ENCODE results near the gene CBX7. TPM values are rescaled to one million over a fixed set of nuclear protein-coding genes. Genes with fewer than 3 reads are reported as not detected.
"Not testable (repeated sequence)": the region's sequence is repeated elsewhere in the genome, so short reads cannot be mapped to it uniquely, and the experiment has no call there.

The CBX7 gene
- total RNA-seq, 1 donor from 2014 or later = 8.3 TPM

DNA sequence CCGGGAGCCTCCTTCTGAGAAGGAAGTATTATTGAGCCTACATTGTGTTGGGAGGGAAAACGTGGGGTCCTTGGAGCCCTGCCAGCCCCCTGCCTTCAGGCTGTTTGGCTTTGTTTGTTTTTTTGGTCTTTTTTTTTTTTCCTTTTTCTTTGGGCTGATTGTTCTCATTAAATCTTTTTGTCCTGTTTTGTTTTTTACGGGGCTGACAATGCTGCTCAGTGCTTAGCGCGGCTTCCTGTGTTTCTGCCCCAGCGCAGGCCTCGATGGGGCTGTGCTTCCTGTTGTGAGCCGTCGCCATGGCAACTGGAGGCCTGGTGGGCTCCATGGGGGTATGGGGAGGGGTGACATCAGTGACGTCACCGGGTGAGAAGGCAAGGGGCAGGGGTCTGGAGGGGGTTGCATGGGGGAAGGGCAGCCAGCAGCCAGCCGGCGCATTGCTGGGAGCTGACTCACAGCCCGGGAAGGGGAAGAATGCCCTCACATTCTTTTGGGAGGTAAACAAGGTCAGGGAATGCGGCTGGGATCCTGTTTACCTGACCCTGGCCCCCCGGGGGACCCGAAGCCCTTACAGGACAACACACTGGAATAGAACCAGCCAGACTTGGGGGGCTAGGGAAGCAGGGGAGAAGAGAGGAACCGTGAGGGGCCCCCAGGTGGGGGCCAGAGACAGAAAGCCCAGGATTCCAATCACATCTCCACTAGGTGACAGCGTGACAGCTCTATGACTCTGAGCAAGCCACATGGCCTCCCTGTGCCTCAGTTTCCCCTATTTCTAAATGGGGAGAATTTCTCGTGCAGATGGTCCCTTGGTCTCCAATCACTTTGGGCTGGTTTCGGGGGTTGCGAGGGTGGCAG lies 22.2 kb upstream of the CBX7 start:
- DNase-seq = peak; percentile 87

DNA sequence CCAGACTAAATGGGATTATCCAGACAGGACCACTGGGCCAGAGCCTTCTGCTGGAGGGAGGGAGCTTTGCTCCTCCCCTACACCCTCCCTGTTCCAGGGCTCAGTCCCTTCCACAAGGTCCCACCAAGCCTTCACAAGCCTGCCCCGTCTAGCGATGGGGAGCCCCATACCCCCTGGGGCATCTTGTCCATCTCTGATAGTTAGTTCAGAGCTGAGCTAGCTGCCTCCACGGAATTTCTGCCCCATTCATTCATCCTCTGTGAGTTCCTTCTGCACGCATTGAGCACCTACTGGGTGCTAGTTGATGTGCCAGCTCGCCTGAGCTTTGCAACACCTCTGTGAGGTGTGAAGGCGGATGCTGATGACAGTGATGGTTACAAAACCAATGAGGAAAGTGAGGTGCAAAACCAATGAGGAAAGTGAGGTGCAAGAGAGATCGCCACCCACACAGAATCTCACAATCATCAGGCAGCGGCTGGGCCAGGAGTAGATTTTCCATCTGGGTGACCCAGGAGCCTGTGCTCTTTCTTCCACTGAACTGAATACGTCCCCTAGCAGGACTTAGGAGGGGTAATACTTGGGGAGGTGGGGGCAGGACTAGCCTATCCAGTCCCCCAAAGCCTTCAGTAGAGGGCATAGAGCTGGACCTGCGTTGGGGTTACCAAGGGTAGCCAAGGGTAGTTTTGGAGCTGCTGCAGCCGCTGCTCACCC lies 21.5 kb upstream of the CBX7 start:
- DNase-seq = no peak

DNA sequence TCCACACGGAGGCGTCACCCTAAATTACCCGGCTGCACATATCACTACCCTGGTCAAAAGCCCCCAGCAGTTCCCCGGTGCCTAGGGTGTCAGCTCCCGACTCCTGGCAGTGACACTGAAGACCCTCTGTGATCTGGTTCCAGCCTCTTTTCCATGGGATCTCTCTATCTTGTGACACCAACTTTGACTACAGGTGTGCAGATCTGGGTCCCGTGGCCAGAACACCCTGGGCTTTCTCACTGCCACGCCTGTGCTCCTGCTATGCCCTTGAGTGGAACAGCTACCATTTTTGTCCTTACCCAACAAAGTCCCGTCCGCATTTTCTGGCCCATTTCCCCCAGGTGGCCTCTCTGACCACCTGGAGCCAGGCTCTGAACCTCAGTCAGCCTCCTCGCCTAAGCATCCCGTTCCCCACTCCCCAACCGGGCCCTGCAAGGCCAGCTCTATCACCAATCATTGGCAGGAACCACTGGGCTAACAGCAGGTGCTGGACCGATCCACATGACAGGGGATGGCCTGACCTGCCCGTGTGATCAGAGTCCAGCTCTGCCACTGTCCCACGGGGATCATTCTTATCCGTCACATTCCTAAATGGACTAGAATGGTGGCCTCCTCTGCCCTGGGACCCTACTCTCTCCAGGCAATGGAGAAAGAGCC lies 20.7 kb upstream of the CBX7 start:
- DNase-seq = no peak

DNA sequence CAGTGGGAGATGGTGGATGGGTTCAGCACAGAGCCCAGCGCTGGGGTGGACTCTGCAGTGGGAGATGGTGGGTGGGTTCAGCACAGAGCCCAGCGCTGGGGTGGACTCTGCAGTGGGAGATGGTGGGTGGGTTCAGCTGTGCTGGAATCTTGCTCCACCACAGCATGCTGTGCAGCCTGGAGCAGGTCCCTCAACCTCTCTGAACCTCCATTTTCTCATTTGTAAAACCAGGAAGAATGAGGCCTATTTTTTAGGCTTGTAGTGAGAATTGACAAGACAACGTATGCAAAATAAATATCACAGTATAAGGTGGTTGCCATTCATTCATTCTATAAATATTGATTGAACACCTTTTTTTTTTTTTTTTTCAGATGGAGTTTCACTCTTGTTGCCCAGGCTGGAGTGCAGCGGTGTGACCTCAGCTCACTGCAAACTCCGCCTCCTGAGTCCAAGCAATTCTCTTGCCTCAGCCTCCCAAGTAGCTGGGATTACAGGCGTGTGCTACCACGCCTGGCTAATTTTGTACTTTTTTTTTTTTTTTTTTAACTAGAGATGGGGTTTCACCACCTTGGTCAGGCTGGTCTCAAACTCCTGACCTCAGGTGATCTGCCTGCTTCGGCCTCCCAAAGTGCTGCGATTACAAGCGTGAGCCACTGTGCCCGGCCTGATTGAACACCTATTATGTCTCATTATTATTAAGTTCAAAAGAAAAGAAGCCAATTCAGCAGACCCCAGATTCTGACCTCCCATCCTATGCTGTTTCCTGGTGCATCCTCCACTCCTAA lies 20.0 kb upstream of the CBX7 start:
- not testable (repeated sequence) for DNase-seq

DNA sequence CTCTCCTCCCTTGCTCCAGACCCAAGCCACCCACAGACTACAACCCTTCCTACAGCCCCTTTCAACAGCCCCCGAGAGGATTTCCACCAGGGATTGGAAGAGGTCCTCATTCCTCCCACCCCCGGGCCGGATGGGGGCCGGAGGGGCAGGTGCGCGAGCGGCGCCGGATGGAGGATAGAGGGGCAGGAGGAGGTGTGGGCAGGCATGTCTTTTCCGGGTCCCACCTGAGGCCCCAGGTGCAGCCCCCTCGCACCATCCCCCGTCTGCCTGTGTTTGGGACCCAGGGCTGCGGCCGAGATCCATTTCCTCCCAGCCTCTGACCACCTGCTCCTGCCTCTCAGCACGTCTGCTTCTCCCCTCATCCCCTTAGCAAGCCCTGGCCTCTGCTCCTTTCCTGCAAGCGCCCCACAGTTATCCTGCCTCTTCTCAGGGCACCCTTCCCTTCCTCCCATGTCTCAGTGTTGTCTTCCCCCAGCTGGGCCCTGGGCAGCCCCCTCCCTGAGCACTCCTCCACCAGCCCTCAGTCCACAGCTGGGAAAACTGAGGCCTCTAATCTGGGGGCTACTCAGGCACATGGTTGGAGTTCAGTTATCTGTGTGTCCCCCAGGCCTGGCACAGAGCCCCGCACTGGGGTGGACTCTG lies 19.3 kb upstream of the CBX7 start:
- DNase-seq = peak; percentile 75

DNA sequence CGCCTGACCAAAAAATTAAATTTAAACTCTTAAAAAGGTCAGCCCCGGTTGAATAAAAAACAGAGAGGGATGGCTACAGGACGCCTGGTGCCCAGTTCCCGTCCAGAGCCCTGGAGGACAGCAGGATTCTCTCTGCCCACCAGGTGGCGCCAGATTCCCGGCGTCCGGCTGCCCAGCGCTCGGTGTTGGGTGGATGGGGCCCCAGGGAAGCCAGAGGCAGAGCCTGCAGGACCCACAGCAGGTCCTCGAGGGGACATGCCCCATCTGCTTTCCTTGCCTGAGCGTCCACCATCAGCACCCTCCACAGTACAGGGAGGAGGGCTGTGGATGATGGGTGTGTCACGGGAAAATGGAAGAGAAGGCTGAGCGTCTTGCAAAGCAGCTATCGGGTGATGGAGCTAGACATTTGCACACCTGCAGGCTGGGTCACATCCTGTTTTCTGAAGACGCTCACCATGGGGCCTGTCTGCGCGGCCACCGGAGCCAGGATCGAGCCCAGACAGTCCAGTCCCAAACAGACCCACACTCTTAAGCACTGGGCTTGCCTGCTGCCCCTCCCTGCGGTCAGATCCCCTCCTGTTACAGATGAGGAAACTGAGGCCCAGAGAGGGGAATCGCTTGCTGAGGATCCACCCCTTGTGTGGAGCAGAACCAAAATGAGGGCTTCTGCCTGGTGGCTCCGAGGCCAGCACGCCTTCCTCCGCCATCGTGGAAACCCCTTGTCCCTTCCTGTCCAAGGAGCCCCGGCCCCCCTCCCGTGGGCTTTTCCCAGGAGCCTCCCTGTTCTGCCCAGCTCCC lies 18.5 kb upstream of the CBX7 start:
- DNase-seq = peak; percentile 91

DNA sequence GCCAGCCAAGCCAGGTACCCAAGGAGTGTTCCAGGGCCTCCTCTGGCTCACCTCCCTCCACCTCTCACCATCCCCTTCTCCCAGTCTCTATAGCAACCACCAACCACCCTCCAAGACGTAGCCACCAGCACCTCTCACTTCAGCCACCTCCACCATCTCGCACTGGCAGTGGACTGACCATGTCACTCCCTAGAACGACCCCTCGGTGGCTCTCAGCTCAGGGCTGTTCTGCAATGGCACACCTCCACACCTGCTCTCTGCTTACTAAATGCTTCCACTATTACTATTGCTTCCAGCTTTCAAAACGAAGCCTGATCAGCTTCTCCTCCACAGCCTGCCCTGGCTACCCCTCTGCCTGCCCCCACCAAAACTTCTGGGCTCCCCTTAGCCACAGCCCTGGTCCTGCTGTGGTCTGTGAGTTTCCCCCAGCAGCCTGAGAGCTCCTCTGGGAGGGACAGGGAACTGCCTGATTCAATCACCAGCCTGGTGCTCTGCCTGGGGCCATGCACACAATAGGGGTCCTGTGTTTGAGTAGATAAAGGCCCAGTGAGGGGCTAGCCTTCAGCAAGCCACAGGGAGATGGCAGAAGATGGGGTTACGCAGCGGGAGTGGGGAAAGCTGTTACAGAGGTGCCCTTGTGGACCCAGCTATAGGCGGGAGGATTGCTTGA lies 17.5 kb upstream of the CBX7 start:
- no peak for DNase-seq

DNA sequence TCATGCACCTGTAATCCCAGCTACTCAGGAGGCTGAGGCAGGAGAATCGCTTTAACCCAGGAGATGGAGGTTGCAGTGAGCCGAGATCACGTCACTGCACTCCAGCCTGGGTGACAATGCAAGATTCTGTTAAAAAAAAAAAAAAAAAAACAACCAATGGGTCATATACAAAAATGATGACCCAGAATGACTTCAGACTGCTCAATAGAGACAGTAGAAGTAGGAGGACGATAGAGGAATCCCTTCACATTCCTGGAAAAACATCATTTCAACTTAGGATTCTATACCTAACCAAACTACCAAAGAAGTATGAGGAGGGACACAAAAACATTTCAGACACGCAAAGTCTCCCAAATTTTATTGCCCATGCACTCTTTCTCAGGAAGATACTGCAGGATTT lies 14.1 kb upstream of the CBX7 start:
- no peak for DNase-seq

DNA sequence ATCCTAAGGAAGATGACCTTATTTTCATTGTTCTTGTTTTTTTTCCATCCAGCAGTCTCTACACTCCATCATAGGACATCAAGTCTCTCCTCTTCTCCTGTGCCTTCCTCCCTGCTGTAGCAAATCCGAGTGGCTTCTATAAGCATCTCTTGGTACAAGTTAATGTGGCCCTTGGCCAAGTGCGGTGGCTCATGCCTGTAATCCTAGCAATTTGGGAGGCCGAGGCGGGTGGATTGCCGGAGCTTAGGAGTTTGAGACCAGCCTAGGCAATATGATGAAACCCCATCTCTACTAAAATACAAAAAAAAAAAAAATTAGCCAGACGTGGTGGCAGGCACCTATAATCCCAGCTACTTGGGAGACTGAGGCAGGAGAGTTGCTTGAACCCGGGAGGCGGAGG lies 3.6 kb upstream of the CBX7 start:
- DNase-seq = not testable (repeated sequence)

DNA sequence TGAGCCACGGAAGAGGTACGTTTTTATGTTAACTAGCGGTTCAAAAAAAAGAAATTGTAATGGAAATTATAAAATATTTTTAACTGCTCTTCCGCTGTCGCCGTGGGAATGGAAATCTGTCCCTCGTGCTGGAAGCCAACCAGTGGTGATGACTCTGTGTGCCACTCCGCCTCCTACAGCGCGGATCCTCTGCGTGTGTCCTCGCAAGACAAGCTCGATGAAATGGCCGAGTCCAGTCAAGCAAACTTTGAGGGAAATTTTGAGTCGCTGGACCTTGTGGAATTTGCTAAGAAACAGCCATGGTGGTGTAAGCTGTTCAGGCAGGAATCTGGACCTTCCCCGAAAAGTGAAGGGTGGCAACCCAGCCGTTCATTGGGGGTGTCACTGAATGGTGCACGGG lies 2.9 kb upstream of the CBX7 start:
- DNase-seq = no peak

DNA sequence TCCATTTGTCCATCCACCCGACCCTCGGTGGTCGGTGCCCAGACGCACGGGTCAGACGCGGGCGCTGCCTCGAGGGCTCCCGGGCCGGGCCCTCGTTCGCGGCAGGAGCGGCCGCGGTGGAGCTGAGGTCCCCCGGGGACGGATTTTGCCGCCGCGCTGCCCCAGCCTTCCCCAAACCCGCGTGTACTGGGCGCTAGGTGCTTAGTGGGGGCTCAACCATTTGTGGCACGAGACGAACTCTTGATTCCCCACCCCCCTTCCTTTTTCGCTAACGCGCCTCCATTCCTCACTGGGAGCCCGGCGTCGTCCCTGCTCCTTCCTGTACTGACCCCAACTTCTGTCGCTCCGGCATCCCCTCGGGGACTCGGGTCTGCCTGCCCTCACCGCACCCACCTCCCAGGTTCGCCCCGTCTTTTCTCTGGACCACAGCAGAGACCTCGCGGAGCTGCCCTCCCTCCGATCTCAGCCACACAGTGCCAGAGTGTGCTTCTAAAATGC lies 789 bp upstream of the CBX7 start:
- no peak for DNase-seq

DNA sequence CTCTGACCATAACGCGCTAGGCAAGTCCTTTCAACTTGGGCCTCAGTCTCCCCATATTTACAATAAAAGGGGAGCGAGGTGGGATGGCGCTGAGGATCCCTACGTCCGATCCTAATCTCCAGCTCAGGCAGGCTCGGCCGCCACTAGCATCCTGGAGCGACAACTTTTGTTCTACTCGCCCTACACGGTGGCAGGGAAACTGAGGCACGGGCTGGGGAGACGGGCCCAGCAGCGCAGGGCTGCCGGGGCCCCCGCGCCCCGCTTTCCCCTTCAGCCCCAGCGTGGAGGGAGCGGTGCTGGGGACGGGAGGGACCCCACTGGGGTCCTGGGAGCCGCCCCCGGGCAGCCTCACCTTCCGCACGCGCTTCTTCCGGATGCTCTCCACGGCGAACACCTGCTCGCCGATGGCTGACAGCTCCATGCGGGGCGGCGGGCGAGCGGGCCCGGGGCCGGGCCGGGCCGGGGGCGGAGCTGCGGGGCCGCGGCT lies 413 bp downstream of the CBX7 start:
- no peak for DNase-seq

DNA sequence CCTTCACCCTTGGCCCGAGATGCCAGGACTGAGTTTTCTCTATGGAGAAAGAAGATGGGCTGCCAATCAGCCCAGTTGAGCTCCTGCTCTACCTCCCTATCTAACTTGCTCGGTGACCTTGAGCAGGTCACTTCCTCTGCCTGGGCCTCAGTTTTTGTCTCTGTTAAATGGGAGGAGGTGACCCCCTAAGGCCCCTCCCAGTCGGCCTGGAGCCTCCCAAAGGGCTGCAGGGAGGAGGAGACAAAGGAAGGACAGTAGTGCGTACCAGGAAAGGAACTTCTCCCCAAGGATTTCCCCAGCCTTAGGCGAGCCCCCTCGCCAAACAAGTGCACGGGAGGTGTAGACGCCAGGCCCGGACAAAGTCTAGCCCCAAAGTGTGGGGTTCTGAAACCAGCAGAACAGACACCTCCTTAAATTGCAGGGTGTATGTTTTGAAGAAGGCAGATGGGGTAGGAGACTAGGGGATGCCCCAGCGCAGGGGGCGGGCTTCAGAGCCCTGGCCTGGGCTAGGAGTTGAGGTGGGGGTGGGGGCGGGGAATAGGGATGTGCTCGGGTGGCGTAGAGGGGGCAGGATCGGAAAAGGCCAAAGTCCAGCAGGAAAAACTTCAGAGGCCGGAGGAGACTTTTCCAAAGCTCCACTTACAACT lies 1.0 kb downstream of the CBX7 start:
- DNase-seq = no peak

DNA sequence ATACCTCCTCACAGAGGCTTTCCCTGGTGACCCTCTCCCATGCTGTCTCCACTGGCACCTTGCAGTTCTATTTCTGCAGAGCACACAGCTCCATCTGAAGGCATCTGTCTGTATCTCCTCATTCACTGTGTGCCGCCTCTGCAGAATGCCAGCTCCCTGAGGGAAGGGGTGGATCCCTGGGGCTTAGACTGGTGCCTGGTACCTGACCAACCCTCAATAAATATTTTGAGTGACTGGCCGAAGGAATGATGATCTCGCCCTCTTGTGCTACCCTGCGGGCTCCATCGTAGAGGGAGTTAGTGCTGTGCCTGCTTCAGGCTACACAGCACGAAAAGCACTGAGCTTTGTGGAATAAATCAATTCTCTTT lies 1.6 kb downstream of the CBX7 start:
- DNase-seq = no peak

DNA sequence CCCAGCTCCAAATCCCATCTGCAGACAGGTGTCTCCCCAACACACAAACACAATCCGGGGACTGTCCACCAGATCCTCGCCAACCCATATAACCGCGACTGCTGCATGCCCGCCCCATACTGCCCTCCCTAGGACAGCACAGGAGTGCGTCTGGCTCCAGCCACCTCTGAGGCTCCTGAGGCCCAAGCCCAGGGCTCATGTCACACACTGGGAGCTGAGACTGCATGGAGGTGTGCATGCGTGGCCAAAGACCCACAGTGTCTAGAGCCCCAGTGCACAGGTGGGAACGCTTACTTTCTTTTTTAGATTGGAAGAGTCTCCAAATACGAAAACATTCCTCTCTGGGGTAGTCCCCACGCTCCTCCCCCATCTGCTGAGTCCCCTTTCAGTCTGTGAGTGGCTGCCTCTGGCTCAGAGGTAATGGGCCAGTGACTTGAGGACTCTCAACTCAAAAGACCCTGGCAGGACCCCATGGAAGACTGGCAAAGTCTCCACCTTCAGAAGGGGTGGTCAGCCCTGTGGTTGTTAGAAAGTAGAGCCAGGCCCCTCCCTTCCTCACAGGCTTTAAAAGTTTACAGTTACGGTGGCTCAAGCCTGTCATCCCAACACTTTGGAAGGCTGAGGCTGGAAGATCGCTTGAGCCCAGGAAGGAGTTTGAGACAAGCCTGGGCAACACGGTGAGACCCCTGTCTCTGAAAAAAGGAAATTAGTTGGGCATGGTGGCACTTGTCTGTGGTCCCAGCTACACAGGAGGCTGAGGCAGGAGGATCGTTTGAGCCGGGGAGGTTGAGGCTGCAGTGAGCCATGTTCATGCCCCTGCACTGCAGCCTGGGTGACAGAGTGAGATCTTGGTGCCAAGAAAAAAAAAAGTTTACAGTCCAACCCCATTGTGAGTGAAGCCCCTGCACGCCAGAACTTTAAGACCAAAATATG lies 2.3 kb downstream of the CBX7 start:
- no peak for DNase-seq

DNA sequence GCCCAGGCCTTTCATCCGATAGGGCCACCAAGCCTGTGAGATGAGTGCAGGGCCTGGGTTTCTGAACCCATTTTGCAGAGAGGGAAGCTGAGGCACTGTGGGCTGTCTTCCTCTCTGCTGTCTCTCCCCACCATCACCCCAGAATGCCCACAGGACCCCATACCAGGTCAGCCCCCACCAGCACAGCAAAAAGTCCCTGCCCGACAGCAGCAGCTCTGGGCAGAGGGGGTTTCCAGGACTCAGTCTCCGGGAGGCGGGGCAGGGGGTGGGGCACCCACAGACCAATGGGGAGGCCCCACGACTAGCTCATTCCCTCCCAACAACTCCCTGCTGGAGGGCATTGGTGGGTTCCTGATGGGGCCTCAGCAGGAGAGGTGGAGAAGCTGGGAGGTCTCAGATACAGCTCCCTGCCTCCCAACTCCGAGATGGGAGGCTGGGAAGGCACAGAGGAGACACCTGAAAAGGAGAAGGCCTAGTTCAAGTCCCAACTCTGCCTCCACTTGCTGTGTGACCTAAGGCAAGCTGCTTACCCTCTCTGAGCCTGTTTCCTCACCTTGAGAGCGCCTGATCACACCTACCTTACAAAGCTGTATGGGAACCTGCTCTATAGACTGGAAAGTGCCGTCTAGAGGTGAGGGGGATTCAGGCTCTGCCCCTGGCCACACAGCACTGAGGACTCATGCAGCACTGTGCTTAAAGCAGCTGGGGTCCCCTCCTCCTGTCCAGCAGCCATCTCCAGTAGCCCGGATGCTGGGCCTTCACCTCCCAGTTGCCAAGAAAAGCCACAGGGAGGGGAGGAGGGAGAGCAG lies 3.5 kb downstream of the CBX7 start:
- no peak for DNase-seq

DNA sequence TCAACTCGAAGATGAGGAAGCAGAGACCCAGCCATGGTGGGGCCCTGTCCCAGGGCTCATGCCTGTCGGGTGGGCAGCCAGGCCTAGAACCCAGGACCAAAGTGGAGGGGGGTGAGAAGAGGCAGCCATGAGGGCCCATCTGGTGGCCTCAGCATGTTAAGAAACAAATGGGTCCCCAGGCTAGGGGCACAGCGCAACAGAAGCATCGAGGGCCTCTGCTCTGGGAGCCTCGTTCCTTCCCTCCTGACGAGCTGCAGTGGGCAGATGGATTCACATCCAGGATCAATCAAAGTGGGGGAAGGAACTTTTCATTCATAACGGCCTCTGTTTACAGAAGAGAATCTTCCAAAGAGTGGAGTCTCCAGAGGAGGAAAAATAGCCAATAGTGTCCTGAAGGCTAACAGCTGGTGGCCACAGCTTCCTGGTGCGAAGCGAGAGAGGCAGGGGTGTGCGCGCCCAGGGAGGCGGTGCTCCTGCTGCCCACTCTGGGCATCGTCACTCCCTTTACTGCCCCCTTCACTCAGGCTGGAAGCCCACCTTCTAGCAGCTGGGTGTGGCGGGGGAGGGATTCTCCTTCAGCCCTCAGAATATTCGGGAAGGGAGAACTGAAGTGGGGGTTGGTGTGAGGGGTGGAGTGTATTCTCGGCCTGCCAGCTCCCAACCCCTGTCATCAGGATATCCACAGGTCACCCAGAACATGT lies 4.3 kb downstream of the CBX7 start:
- no peak for DNase-seq

Measured in tongue (tissue), 2 donors.